Measurements from ENCODE around the gene TBL3. TPM values are rescaled to one million over a fixed set of nuclear protein-coding genes. Genes with fewer than 3 reads are reported as not detected.

TBL3 gene
- total RNA-seq, 1 donor from 2014 or later = 87.5 TPM

DNA sequence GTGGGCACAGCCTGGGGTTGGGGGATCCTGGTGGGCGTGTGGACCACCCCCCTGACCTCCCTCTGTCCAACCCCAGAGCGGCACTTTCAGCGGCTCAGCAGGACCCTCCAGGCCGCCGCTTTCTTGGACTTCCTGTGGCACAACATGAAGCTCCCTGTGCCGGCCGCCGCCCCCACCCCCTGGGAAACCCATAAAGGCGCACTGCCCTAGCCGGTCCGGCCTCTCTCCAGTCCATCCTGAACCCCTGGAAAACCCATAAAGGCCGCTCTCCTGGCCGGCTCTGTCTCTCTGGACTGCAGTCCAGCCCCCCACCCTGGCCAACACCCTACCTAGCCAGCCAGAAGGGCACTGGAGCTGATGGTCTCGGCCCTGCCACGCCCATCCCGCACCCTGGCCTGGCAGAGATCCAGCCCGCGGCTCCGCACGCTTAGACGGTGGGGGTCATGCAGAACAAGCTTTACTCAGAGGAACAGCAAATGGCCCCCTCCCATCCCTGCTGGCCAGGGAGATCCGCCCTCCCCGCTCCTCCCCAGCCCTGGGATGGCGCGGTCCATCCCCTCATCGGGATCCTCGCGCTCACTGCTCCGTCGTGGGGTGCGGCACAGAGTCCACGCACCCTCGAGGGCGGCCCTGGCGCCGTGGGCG is 6.7 kb downstream of the TBL3 start:
- intact Hi-C loops (cut with micrococcal nuclease) = no loop called here
- Mint-ChIP-seq H3K9me3 (no peaks in the 10 kb centered on the region), H3K27ac (no peak overlapping the region), H3K4me1 (peaks cover 4% of the 10 kb centered on the region), H3K36me3 (ENCODE audit: low read depth) (peaks cover 23% of the 10 kb centered on the region), H3K4me3 (no peak overlapping the region), H3K27me3 (peaks cover 23% of the 10 kb centered on the region)
- DNase-seq = no peak

DNA sequence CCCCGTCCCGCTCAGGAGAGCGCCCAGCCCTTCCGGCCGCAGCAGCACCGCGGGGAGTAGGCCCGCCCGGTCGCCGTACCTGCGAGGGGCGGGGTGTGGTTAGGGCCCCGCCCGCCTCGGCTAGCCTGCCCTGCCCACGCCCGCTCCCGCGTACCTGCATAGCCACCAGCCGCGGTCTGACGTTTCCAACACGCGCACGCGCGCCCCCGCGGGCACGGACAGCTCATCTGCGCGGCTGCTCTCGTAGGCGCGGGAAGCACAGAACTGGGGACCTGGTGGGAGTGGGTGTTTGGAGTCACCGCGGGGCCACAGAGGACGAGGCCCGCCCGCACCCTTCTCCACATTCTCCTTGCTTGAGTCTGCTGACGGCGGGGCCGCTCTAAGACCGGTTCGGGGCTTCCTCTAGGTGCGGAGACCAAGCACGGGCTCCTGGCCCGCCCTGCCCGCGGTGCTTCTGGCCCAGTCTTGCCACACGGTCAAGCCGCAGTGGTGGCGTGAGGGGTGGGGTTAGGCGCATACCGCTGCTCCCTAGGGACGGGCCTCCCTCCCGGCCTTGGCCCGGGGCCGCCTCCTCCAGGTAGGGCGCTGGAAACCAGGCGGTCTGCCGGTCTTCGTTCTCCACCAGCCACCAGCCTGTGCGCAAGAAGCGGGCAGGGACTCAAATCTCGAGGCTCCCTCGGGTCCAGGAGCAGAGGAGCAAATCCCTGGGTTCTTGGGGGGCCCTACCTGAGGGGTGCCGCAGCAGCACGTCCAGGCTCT is 7.6 kb downstream of the TBL3 start:
- no peak for DNase-seq
- peaks cover 21% of the 10 kb centered on the region for H3K36me3 Mint-ChIP-seq (ENCODE audit: low read depth)
- H3K27ac Mint-ChIP-seq = no peak overlapping the region
- H3K9me3 Mint-ChIP-seq = no peaks in the 10 kb centered on the region
- intact Hi-C loops (cut with micrococcal nuclease) = no loop called here
- H3K4me3 Mint-ChIP-seq = no peak overlapping the region
- H3K4me1 Mint-ChIP-seq = peaks cover 4% of the 10 kb centered on the region
- peaks cover 23% of the 10 kb centered on the region for H3K27me3 Mint-ChIP-seq

DNA sequence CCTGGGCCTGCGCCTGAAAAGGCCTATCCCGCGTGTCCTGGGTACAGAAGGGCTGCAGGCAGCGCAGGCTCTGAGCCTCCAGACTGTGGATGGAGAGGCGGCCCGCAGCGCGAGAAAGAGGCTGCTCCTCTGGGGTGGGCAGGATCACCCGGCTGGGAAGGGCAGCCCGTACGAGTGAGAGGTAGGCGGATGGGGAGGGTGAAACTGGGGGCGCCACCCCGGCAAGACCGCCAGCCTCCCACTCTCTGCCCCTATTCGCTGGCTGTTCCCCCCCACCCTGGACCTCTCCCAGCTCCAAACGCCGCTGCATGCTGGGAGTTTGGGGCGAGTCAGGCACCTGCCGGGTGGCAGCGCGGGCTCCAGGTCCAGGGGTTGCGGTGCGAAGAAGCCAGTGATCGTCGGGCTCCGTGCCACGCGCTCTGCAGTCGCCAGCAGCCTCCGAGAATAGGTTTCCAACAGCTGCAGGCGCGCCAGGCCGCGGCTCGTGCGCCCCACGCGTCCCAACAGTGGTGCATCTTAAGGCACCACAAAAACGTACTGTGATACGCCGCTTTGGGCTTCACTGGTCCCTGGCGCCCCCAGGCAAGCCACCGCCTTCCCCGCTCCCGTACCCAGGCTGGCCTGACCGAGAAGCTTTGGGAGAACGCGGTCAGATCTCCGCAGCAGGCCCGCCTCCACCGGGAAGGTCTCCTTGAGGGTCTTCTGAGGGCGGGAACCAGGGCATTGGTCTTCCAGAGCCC is 8.3 kb downstream of the TBL3 start:
- H3K36me3 Mint-ChIP-seq (ENCODE audit: low read depth) = peaks cover 20% of the 10 kb centered on the region
- H3K4me1 Mint-ChIP-seq = peaks cover 5% of the 10 kb centered on the region
- no peak overlapping the region for H3K27ac Mint-ChIP-seq
- no peaks in the 10 kb centered on the region for H3K9me3 Mint-ChIP-seq
- intact Hi-C loops (cut with micrococcal nuclease) = no loop called here
- H3K4me3 Mint-ChIP-seq = no peak overlapping the region
- peaks cover 23% of the 10 kb centered on the region for H3K27me3 Mint-ChIP-seq
- peak; percentile 58 for DNase-seq

DNA sequence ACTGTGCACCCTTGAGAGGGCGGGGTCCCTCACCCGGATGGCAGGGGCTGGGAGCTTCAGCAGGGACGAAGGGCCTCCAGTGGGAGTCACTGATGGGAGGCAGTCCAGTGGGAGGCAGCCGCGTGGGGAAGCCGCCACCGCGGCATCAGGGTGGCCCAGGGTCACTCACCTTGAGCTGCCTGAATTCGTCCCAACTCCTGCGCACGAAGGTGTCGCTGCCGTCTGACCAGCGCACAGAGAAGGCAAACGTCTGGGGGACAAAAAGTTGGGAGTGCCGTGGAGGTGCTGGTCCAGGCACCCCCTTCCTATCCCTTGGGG is 8.9 kb downstream of the TBL3 start:
- Mint-ChIP-seq H3K36me3 (ENCODE audit: low read depth) (peaks cover 19% of the 10 kb centered on the region), H3K27ac (no peak overlapping the region), H3K4me1 (peaks cover 6% of the 10 kb centered on the region), H3K4me3 (no peak overlapping the region), H3K9me3 (no peaks in the 10 kb centered on the region), H3K27me3 (peaks cover 23% of the 10 kb centered on the region)
- intact Hi-C loops (cut with micrococcal nuclease) = no loop called here
- DNase-seq = no peak

DNA sequence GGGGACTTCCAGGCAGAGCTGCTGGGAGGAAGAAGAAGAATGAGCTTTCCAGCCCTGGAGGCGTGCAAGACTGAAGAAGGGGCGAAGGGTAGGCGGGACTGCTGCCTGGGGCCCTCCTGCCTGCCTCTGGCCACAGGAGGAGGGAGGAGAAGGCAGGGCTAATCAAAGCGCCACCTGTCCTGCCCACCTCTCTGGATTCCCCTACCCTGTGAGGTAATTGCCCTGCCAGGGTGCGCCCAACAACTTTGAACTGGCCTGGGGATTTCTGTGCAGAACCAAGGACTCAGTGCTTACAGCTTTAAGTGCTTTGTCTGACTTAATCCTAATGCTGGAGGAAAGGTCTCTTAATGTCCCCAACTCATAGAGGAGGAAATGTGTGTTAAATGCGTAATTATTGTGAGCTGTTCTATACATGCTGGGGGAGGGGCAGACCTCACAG is 9.6 kb downstream of the TBL3 start, which contains the start of gene NOXO1:
NOXO1 (minus strand) TSS at position 72 of the 439 bp plus-strand sequence. CDS start 290 bp downstream, outside the sequence.
- Mint-ChIP-seq H3K36me3 (ENCODE audit: low read depth) (peaks cover 15% of the 10 kb centered on the region), H3K27ac (no peak within 1 kb of the TSS), H3K27me3 (peaks cover 23% of the 10 kb centered on the region), H3K4me1 (peaks cover 6% of the 10 kb centered on the region), H3K4me3 (peak within 1 kb of the TSS; percentile 25), H3K9me3 (no peaks in the 10 kb centered on the region)
- intact Hi-C loops (cut with micrococcal nuclease) = no loop called here
- no peak for DNase-seq

DNA sequence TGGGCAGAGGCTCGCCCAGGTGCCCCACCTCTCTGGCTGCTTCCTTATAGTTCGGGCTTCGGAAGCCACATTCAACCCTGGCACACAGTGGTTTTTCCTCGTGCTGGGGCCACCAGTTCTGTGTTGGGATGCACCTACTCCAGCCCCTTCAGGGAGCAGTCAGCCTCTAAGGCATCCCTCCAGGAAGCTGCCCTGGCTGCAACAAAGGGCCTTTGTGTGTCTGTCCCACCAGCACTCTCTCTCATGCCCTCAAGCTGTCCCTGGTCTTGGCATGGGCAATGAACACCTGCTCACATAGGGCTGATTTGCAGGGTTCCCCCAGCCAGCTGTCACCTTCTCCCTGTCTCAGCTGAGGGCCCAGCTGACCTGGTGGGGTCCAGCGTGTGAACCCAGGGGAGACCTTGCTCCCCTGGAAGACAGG is 10.2 kb downstream of the TBL3 start:
- Mint-ChIP-seq H3K4me3 (peak overlapping the region; percentile 25), H3K27me3 (peaks cover 23% of the 10 kb centered on the region), H3K4me1 (peaks cover 6% of the 10 kb centered on the region), H3K9me3 (no peaks in the 10 kb centered on the region), H3K27ac (no peak overlapping the region), H3K36me3 (ENCODE audit: low read depth) (peaks cover 21% of the 10 kb centered on the region)
- DNase-seq = no peak
- intact Hi-C loops (cut with micrococcal nuclease) = no loop called here

DNA sequence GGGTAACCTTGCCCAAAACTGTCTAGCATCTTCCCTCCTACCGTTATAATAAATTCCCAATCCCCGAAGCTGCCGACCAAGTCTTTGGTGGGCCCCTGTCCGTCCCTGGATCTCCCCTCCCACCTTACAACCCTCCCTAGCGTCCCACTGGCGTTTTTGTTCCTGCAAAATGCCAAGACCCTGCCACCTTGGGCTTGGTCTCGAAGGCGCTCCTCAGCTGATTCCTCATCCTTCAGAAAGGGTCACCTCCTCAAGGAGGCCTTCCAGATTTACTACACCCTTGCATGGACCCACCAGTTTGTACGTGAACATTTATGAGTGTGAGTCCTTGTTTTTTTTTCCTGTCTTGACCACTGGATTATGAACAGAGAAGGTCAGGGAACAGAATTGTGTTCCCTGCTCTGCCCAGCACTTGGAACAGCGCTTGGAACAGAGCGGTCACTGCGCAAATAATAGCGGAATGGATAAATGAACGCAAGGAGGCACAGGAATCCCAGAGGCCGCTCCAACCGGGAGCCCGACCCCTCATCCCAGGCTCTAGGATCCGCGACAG is 11.2 kb downstream of the TBL3 start:
- Mint-ChIP-seq H3K36me3 (ENCODE audit: low read depth) (peaks cover 19% of the 10 kb centered on the region), H3K9me3 (no peaks in the 10 kb centered on the region), H3K27me3 (peaks cover 24% of the 10 kb centered on the region), H3K4me1 (peaks cover 6% of the 10 kb centered on the region), H3K27ac (peak overlapping the region; percentile 54), H3K4me3 (peak overlapping the region; percentile 87)
- no peak for DNase-seq
- intact Hi-C loops (cut with micrococcal nuclease) = no loop called here

DNA sequence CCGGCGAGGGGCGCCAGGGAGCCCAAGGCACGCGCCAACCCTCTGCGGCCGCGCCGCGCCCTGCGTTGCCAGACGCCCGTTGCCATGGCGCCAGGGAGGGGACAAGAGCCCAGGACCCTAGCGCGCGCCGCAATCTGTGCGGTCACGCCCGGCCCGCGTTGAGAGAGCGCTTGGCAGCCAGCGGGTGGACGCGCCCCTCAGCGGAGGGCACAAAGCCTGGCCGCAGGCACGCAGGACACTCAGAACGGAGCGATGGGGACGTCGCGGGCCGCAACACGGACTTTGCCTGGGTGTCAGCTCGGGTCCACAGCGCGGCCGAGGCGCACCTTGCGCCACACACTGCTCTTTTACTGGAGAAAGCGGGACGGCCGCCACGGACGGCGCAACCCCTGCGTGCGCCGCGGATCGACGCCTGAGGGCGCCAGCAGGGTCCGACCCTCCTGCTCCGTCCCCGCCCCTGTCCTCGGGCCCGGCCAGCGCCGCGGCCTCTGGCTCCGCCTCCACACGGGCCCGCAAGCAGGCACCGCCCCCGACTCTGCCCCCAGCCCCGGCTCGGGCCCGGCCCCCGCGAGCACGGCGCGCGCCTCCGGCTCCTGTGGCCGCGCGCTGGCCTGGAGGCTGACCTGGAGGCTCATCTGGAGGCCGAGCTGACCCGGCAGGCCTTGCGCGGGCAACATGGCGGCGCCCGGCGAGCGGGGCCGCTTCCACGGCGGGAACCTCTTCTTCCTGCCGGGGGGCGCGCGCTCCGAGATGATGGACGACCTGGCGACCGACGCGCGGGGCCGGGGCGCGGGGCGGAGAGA is 11.9 kb downstream of the TBL3 start, which contains the start of gene GFER:
GFER (plus strand) TSS at position 650 of the 803 bp plus-strand sequence; CDS start at position 676, 26 bp downstream.
- intact Hi-C loops (cut with micrococcal nuclease) = loop anchor here (1.0 kb wide), 1 partner anchor 9 kb away; no protein-coding TSS in a partner anchor
- H3K4me1 Mint-ChIP-seq = peaks cover 8% of the 10 kb centered on the region
- H3K4me3 Mint-ChIP-seq = peak within 1 kb of the TSS; percentile 87
- H3K9me3 Mint-ChIP-seq = no peaks in the 10 kb centered on the region
- peaks cover 18% of the 10 kb centered on the region for H3K36me3 Mint-ChIP-seq (ENCODE audit: low read depth)
- peak within 1 kb of the TSS; percentile 54 for H3K27ac Mint-ChIP-seq
- DNase-seq = peak; percentile 95
- peaks cover 28% of the 10 kb centered on the region for H3K27me3 Mint-ChIP-seq

DNA sequence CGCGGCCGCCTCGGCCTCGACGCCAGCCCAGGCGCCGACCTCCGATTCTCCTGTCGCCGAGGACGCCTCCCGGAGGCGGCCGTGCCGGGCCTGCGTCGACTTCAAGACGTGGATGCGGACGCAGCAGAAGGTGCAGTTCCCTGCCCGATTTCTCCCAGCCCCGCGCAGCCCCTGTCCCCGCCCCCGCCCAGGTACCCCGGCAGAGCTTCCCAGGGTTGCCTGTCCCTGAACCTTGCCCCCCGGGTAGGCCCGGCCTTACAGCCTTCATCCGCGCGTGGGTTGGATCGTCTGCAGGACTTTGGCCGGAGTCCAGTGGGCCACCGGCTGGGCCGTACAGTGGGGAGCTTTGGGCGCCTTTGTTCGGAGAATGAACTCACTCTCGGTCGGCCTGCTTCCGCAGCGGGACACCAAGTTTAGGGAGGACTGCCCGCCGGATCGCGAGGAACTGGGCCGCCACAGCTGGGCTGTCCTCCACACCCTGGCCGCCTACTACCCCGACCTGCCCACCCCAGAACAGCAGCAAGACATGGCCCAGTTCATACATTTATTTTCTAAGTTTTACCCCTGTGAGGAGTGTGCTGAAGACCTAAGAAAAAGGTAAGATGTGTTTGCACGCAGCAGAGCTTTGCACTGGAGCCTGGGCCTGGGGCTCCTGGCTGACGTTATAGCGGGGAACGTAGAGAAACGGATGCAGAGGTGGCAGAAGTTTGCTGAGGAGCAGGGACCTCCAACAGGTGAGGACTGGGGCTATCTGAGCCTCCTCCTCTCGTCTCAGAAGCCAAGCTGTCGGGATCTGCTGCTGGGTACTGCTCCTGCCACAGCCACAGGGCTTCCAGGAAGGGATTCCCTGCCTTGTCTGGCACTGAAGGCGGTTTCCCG is 12.7 kb downstream of the TBL3 start:
- H3K27me3 Mint-ChIP-seq = peaks cover 36% of the 10 kb centered on the region
- no peak for DNase-seq
- H3K4me3 Mint-ChIP-seq = peak overlapping the region; percentile 87
- H3K9me3 Mint-ChIP-seq = no peaks in the 10 kb centered on the region
- intact Hi-C loops (cut with micrococcal nuclease) = loop anchor here (1.0 kb wide), 1 partner anchor 8 kb away; no protein-coding TSS in a partner anchor
- peak overlapping the region; percentile 41 for H3K27ac Mint-ChIP-seq
- H3K4me1 Mint-ChIP-seq = peaks cover 10% of the 10 kb centered on the region
- peaks cover 15% of the 10 kb centered on the region for H3K36me3 Mint-ChIP-seq (ENCODE audit: low read depth)

DNA sequence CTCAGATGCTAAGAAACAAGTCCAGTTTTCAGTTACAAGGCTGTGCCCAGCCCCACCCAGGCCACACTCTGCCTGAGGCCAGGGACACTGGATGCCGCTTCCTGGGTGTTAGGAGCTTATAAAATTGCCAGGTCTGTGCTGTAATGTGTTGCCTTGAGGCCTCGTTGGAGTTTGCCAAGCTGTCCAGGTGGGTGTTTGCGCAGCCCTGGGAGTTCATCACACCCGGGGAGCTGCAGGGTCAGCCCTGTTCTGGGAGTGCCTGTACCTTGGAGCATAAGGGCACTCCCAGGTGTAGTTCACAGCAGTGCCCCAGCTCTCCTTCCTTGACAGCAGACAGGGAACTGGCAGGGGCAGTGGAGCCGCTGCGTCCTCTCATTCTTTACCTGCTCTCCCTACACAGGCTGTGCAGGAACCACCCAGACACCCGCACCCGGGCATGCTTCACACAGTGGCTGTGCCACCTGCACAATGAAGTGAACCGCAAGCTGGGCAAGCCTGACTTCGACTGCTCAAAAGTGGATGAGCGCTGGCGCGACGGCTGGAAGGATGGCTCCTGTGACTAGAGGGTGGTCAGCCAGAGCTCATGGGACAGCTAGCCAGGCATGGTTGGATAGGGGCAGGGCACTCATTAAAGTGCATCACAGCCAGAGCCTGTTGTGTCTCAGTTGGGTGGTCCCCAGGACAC is 13.8 kb downstream of the TBL3 start:
- intact Hi-C loops (cut with micrococcal nuclease) = no loop called here
- peaks cover 11% of the 10 kb centered on the region for H3K4me1 Mint-ChIP-seq

DNA sequence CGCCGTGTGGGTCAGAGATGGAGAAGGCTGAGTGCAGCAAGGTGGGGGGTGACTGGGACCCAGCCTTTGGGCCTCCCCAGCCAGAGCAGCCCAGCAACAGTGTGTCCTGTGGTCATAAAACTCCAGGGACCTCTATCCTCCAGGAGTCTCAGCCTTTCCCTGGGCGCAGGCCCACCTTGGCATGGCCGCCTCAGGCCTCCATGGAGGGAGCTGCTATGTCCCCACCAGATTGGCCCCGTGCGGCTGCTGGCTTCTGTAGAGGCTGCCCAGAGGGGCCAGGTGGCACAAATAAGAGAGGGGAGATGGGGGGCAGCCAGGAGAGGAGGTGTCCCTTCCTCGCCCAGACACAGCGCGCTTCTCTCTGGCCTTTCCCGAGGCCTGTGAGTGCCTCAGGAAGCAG is 15.3 kb downstream of the TBL3 start:
- peaks cover 19% of the 10 kb centered on the region for H3K4me1 Mint-ChIP-seq
- H3K27me3 Mint-ChIP-seq = peaks cover 24% of the 10 kb centered on the region
- H3K9me3 Mint-ChIP-seq = no peaks in the 10 kb centered on the region
- H3K36me3 Mint-ChIP-seq (ENCODE audit: low read depth) = peaks cover 15% of the 10 kb centered on the region
- intact Hi-C loops (cut with micrococcal nuclease) = no loop called here
- no peak overlapping the region for H3K27ac Mint-ChIP-seq
- no peak for DNase-seq
- H3K4me3 Mint-ChIP-seq = no peak overlapping the region

More for the DNA sequence above, 13.8 kb downstream of the TBL3 start:
- Mint-ChIP-seq H3K27me3 (peaks cover 34% of the 10 kb centered on the region), H3K9me3 (no peaks in the 10 kb centered on the region), H3K4me3 (peak overlapping the region; percentile 87), H3K36me3 (ENCODE audit: low read depth) (peaks cover 15% of the 10 kb centered on the region), H3K27ac (no peak overlapping the region)
- DNase-seq = no peak

All from activated CD4-positive, alpha-beta T cell treated with anti-CD3 and anti-CD28 coated beads, Interleukin-2, amount 10 ng/mL, durations not matched to agents 24 days and 14 days (primary cell).